Measurements from ENCODE around the gene HS3ST2.

GRCh38 chr16:22923491-22923890 is 109.5 kb downstream of the HS3ST2 start:
- TF ChIP-seq NR2C2 (CRISPR knock-in tag; IDR thresholded peaks at IDR 0.05) = no peak
- no peak for TF ChIP-seq E2F4 (CRISPR knock-in tag; IDR thresholded peaks at IDR 0.05; ENCODE audit: borderline replicate concordance, low read depth)
- TF ChIP-seq PRRX2 (CRISPR knock-in tag; IDR thresholded peaks at IDR 0.05) = no peak
- no peak for TF ChIP-seq CTCF (IDR thresholded peaks at IDR 0.05)
- TF ChIP-seq ZNF138 (CRISPR knock-in tag; conservative IDR thresholded peaks at IDR 0.05) = no peak
- no peak for TF ChIP-seq USF2 (CRISPR knock-in tag; IDR thresholded peaks at IDR 0.05)
- TF ChIP-seq MXD4 (CRISPR knock-in tag; IDR thresholded peaks at IDR 0.05; ENCODE audit: borderline replicate concordance) = no peak
